Measurements from ENCODE around the gene MT2A.

DNA sequence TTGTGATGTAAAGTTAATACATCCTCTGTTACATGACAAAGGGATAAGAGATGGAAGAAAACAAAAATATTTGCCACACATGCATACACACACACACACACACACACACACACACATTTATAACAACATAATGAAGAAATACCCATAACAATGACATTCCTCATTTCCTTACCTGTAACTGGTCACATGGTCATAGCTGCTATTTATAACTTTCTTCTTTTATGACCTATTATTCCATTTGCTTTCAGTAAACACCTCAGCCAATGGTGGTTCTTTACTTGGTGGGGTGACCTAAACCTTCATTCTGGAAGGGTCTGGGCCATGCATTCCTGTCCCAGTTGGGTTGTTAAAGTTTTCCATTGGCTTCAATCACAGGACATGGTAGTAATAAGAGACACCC, 5.3 kb downstream of the MT2A start:
- TF ChIP-seq POLR2A (IDR thresholded peaks at IDR 0.05; ENCODE audit: low read depth, low read length) = no peak
- no peak for TF ChIP-seq TAF1 (IDR thresholded peaks at IDR 0.05; ENCODE audit: low read depth, low read length)
- TF ChIP-seq POLR2AphosphoS5 (IDR thresholded peaks at IDR 0.05; ENCODE audit: low read depth, low read length) = no peak
- no peak for TF ChIP-seq POU2F2 (IDR thresholded peaks at IDR 0.05; ENCODE audit: low read depth, low read length)

Data from GM12891 (cell line).